Cardiac septum (tissue), 1 donor: ENCODE measurements around the gene ZNF169. TPM values are rescaled to one million over a fixed set of nuclear protein-coding genes. Genes with fewer than 3 reads are reported as not detected.
"Not testable (repeated sequence)": the region's sequence is repeated elsewhere in the genome, so short reads cannot be mapped to it uniquely, and the experiment has no call there.

Experiments
- DNase-seq: peaks from one replicate; pipeline ENCODE4 v3.0.0-alpha.2; 2020; ENCODE audit warnings: low spot score
- intact Hi-C: fragments of 100-400 bp; cut with DNase I; formaldehyde crosslinking; loops from one replicate; pipeline ENCODE4 v1.14.0; 2022
- total RNA-seq: library from RNA; stranded (reverse); fragmentation: NEBNext Ultra II Directional; extraction: Animal tissue kit (Norgen Biotek cat#: 25700); gene quantifications from one replicate; pipeline ENCODE4 v1.2.1, GENCODE V29; 2021
- donor health status: DM: no; HTN: no; CAD: no.

The ZNF169 gene
- total RNA-seq, 1 donor from 2014 or later, result 2.8 TPM

GRCh38 chr9:94336445-94336844 lies 77.3 kb downstream of the ZNF169 start:
- DNase-seq, intact Hi-C loops: not testable (repeated sequence)

- DNase-seq, intact Hi-C loops: not testable (repeated sequence)
Observed at GRCh38 chr9:94338723-94339122, 79.6 kb downstream of the ZNF169 start.

- intact Hi-C loops, DNase-seq: not testable (repeated sequence)
Observed at GRCh38 chr9:94339657-94340056, 80.6 kb downstream of the ZNF169 start.

- intact Hi-C loops, DNase-seq: not testable (repeated sequence)
Observed at GRCh38 chr9:94340750-94341149, 81.7 kb downstream of the ZNF169 start.

GRCh38 chr9:94341703-94342102 lies 82.6 kb downstream of the ZNF169 start:
- intact Hi-C loops, DNase-seq: not testable (repeated sequence)

GRCh38 chr9:94347451-94347850 lies 88.4 kb downstream of the ZNF169 start:
- DNase-seq, intact Hi-C loops: not testable (repeated sequence)

GRCh38 chr9:94348754-94349153 lies 89.7 kb downstream of the ZNF169 start:
- intact Hi-C loops, DNase-seq: not testable (repeated sequence)

Other genes starting within 250 kb of the ZNF169 start
- gene PTPDC1, start 174.8 kb upstream of the ZNF169 start, total RNA-seq, result 14.0 TPM
- gene NUTM2F, start 69.3 kb downstream of the ZNF169 start, total RNA-seq, result not detected